Stimulated activated CD8-positive, alpha-beta memory T cell treated with anti-CD3 and anti-CD28 coated beads, Interleukin-15, amount 100 ng/mL, for 1 hour (primary cell): Measurements from ENCODE around the gene OR5H14.

ENCODE experiments used
- DNase-seq: peaks from one replicate; pipeline ENCODE4 v3.0.0-alpha.2; 2020; ENCODE audit warnings: low read depth

Gene OR5H14

GRCh38 chr3:98199020-98199419, 51.7 kb downstream of the OR5H14 start:
- no peak for DNase-seq
